Uterus (tissue), 4 donors: ENCODE data around the gene EYS. TPM values are rescaled to one million over a fixed set of nuclear protein-coding genes. Genes with fewer than 3 reads are reported as not detected.

Experiments
- DNase-seq, 2 donors: peaks; one replicate each; pipeline ENCODE4 v3.0.0-alpha.2; 2019 to 2020
- H3K27ac ChIP-seq, 2 donors: fragments of 200-600 bp; sonication (generic); 1 replicate in 1 of 2; 2 replicates in 1 of 2; pipeline ENCODE4 v1.5.1; 2016 to 2018
- H3K27me3 ChIP-seq, 2 donors: fragments of 200-600 bp; sonication (generic); one replicate each; pipeline ENCODE4 v1.5.1; 2018 to 2019; ENCODE audit warnings: control low read depth in 1 of 2
- H3K36me3 ChIP-seq, 2 donors: fragments of 200-600 bp; sonication (generic); one replicate each; pipeline ENCODE4 v1.5.1; 2019; ENCODE audit warnings: control low read depth in 1 of 2
- H3K4me1 ChIP-seq, 2 donors: fragments of 200-600 bp; sonication (generic); one replicate each; pipeline ENCODE4 v1.5.1; 2018 to 2019; ENCODE audit warnings: control low read depth in 1 of 2
- H3K4me3 ChIP-seq, 2 donors: fragments of 200-600 bp; sonication (generic); 1 replicate in 1 of 2; 2 replicates in 1 of 2; pipeline ENCODE4 v1.5.1; 2018 to 2019; ENCODE audit warnings: mild to moderate bottlenecking in 1 of 2
- H3K9me3 ChIP-seq, 2 donors: fragments of 200-600 bp; sonication (generic); one replicate each; pipeline ENCODE4 v1.5.1; 2019; ENCODE audit warnings: control low read depth in 1 of 2
- CTCF ChIP-seq, 4 experiments: fragments of 200-600 bp in 2 of 4; fragments of 450-650 bp in 2 of 4; sonication (generic) in 2 of 4; IDR thresholded peaks; one replicate each; pipeline ENCODE4 v1.5.1; 2016 to 2019; ENCODE audit warnings: antibody characterized with exemption in 4 of 4, mild to moderate bottlenecking in 2 of 4, moderate library complexity in 1 of 4
- POLR2A ChIP-seq, 2 donors: fragments of 450-650 bp; IDR thresholded peaks; one replicate each; pipeline ENCODE4 v1.6.1; 2016; ENCODE audit warnings: antibody characterized with exemption in 2 of 2, mild to moderate bottlenecking in 1 of 2, moderate library complexity in 1 of 2
- intact Hi-C: fragments of 100-400 bp; cut with DNase I; formaldehyde crosslinking; loops from one replicate; pipeline ENCODE4 v1.15.1; 2023; ENCODE audit warnings: low total_unique reads
- total RNA-seq, 4 donors: library from RNA; depleted of rRNA in 3 of 4; stranded (reverse); fragments of >200 nt in 3 of 4; gene quantifications; one replicate each; pipeline versions ENCODE4 v1.1.0 to v1.2.4, GENCODE V29; 2014 to 2023
- donor health status: DM: yes; HTN: yes; CAD: no.

Gene EYS
- total RNA-seq, 4 donors from 2014 or later, result 1.3 TPM; not detected in 3

- Histone ChIP-seq H3K36me3 (no peaks in the 10 kb centered on the region), H3K4me3 (no peak overlapping the region), H3K4me1 (no peaks in the 10 kb centered on the region), H3K9me3 (no peaks in the 10 kb centered on the region), H3K27me3 (no peaks in the 10 kb centered on the region), H3K27ac (no peak overlapping the region)
- intact Hi-C loops, result no loop called here
- no peak for TF ChIP-seq POLR2A (IDR thresholded peaks at IDR 0.05)
- DNase-seq, result no peak
Measured at GRCh38 chr6:64681416-64682160, 1025.4 kb downstream of the EYS start.

- intact Hi-C loops, result no loop called here
- H3K4me3 ChIP-seq, result no peak overlapping the region
Measured at GRCh38 chr6:64680446-64680845, 1026.6 kb downstream of the EYS start.

GRCh38 chr6:64679416-64679815, 1027.6 kb downstream of the EYS start:
- no peak overlapping the region for H3K4me3 ChIP-seq
- H3K27ac ChIP-seq, result no peak overlapping the region
- H3K36me3 ChIP-seq, result no peaks in the 10 kb centered on the region
- no peak for TF ChIP-seq CTCF (IDR thresholded peaks at IDR 0.05)
- TF ChIP-seq POLR2A (IDR thresholded peaks at IDR 0.05), result no peak
- no peaks in the 10 kb centered on the region for H3K27me3 ChIP-seq
- no peaks in the 10 kb centered on the region for H3K9me3 ChIP-seq
- H3K4me1 ChIP-seq, result no peaks in the 10 kb centered on the region
- intact Hi-C loops, result no loop called here
- DNase-seq, result no peak

More at GRCh38 chr6:64680446-64680845, 1026.6 kb downstream of the EYS start:
- Histone ChIP-seq H3K9me3 (no peaks in the 10 kb centered on the region), H3K27me3 (no peaks in the 10 kb centered on the region), H3K4me1 (no peaks in the 10 kb centered on the region), H3K27ac (no peak overlapping the region), H3K36me3 (no peaks in the 10 kb centered on the region)
- TF ChIP-seq CTCF (IDR thresholded peaks at IDR 0.05), result no peak
- TF ChIP-seq POLR2A (IDR thresholded peaks at IDR 0.05), result no peak
- DNase-seq, result no peak

- no peak for DNase-seq
- Histone ChIP-seq H3K9me3 (no peaks in the 10 kb centered on the region), H3K4me1 (no peaks in the 10 kb centered on the region), H3K36me3 (no peaks in the 10 kb centered on the region), H3K27me3 (no peaks in the 10 kb centered on the region), H3K4me3 (no peak overlapping the region), H3K27ac (no peak overlapping the region)
- TF ChIP-seq POLR2A (IDR thresholded peaks at IDR 0.05) (no peak), CTCF (IDR thresholded peaks at IDR 0.05) (no peak)
- intact Hi-C loops, result no loop called here
Measured at GRCh38 chr6:64672651-64673050, 1034.4 kb downstream of the EYS start.

GRCh38 chr6:64672131-64672530, 1034.9 kb downstream of the EYS start:
- Histone ChIP-seq H3K36me3 (no peaks in the 10 kb centered on the region), H3K4me1 (no peaks in the 10 kb centered on the region), H3K4me3 (no peak overlapping the region), H3K9me3 (no peaks in the 10 kb centered on the region), H3K27me3 (no peaks in the 10 kb centered on the region), H3K27ac (no peak overlapping the region)
- TF ChIP-seq POLR2A (IDR thresholded peaks at IDR 0.05) (no peak), CTCF (IDR thresholded peaks at IDR 0.05) (no peak)
- DNase-seq, result no peak
- intact Hi-C loops, result no loop called here
